ENCODE results near the gene PLCB4.

The PLCB4 gene

DNA sequence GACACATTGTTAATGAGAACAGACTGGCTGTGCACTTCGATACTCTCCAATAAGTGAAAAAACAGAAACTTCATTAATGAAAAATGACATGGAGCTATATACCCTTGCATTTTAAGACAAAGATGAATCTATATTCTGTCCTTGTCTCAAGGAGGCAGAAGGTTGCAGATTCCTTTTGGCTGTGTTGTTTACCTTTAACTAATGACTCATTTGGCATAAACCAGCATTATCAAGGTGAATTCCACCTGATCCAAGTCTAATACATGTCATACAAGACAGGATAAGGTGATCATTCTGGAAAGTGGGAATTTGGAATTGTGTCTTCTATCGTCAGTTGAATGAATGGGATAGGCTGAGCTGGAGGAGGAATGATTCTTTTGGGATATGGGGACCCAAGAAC, 192.9 kb downstream of the PLCB4 start:
- H3K9ac ChIP-seq (ENCODE audit: low read depth, low read length): no peak overlapping the region
- no peaks in the 10 kb centered on the region for H3K36me3 ChIP-seq (ENCODE audit: control insufficient read depth, insufficient read depth, low read length)
- H3K9me3 ChIP-seq (ENCODE audit: control insufficient read depth, insufficient read depth, low read length): no peaks in the 10 kb centered on the region
- no peak overlapping the region for H3K4me3 ChIP-seq (ENCODE audit: low read depth, low read length)
- no peak overlapping the region for H3K27ac ChIP-seq (ENCODE audit: low read depth, low read length)
- H3K4me1 ChIP-seq (ENCODE audit: control insufficient read depth, insufficient read depth, low read length): peaks cover 3% of the 10 kb centered on the region; the same call in 1 of the 2 replicates
- H3K27me3 ChIP-seq (ENCODE audit: control insufficient read depth, insufficient read depth, low read length): no peaks in the 10 kb centered on the region

DNA sequence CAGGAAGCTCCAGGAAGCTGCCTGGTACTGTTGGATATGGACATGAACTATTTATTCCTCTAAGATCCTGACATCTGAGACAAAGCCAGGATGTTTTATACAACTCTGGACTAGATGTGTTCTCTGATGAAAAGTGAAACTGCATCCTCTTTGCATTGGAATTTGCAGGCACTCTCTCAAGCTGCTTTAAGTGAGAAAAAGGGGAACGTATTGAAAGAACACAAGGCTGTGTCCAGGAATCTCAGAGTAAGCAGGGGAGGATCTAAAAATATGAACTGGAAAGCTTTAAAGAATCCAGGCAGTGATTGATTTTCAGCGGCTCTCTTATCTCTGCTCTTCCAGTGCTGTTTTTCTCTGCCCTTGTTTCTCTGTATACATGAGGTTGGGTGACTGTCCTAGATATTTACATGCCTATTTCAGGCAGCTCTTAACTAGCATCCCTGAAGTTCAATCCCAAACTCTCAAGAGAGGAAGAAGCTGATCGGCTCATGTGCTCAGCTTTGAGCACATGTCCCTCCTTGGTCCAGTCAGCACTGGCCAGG, 193.8 kb downstream of the PLCB4 start:
- peaks cover 3% of the 10 kb centered on the region; the same call in 1 of the 2 replicates for H3K4me1 ChIP-seq (ENCODE audit: control insufficient read depth, insufficient read depth, low read length)
- H3K4me3 ChIP-seq (ENCODE audit: low read depth, low read length): no peak overlapping the region
- H3K27ac ChIP-seq (ENCODE audit: low read depth, low read length): no peak overlapping the region
- H3K9me3 ChIP-seq (ENCODE audit: control insufficient read depth, insufficient read depth, low read length): no peaks in the 10 kb centered on the region
- H3K27me3 ChIP-seq (ENCODE audit: control insufficient read depth, insufficient read depth, low read length): no peaks in the 10 kb centered on the region
- H3K9ac ChIP-seq (ENCODE audit: low read depth, low read length): no peak overlapping the region
- H3K36me3 ChIP-seq (ENCODE audit: control insufficient read depth, insufficient read depth, low read length): no peaks in the 10 kb centered on the region

- Histone ChIP-seq H3K4me1 (ENCODE audit: control insufficient read depth, insufficient read depth, low read length) (no peaks in the 10 kb centered on the region), H3K36me3 (ENCODE audit: control insufficient read depth, insufficient read depth, low read length) (no peaks in the 10 kb centered on the region), H3K9me3 (ENCODE audit: control insufficient read depth, insufficient read depth, low read length) (no peaks in the 10 kb centered on the region), H3K27ac (ENCODE audit: low read depth, low read length) (no peak overlapping the region), H3K27me3 (ENCODE audit: control insufficient read depth, insufficient read depth, low read length) (no peaks in the 10 kb centered on the region), H3K4me3 (ENCODE audit: low read depth, low read length) (no peak overlapping the region), H3K9ac (ENCODE audit: low read depth, low read length) (no peak overlapping the region)
These were observed 200.5 kb downstream of the PLCB4 start for GRCh38 chr20:9269280-9269971.

DNA sequence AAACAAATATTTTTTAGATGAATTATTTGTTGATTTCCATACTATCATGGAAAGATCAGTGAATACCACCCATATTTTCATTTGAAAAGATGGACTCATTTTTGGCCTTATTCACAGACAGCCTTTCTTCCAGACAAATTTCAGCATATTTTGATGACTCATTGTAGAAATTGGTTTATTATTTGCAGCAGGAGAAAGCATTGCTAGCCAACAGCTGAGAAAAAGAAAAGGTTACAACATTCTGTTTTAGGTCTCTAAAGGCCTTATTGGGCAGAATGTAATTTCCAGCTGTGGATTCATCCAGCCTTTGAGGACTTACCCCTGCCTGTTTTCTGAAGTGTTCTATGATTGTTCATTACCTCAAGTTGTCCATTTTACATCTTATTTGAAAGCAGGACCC, 201.9 kb downstream of the PLCB4 start:
- no peaks in the 10 kb centered on the region for H3K4me1 ChIP-seq (ENCODE audit: control insufficient read depth, insufficient read depth, low read length)
- no peak overlapping the region for H3K9ac ChIP-seq (ENCODE audit: low read depth, low read length)
- no peaks in the 10 kb centered on the region for H3K27me3 ChIP-seq (ENCODE audit: control insufficient read depth, insufficient read depth, low read length)
- H3K27ac ChIP-seq (ENCODE audit: low read depth, low read length): no peak overlapping the region
- H3K4me3 ChIP-seq (ENCODE audit: low read depth, low read length): no peak overlapping the region
- no peaks in the 10 kb centered on the region for H3K9me3 ChIP-seq (ENCODE audit: control insufficient read depth, insufficient read depth, low read length)
- no peaks in the 10 kb centered on the region for H3K36me3 ChIP-seq (ENCODE audit: control insufficient read depth, insufficient read depth, low read length)

DNA sequence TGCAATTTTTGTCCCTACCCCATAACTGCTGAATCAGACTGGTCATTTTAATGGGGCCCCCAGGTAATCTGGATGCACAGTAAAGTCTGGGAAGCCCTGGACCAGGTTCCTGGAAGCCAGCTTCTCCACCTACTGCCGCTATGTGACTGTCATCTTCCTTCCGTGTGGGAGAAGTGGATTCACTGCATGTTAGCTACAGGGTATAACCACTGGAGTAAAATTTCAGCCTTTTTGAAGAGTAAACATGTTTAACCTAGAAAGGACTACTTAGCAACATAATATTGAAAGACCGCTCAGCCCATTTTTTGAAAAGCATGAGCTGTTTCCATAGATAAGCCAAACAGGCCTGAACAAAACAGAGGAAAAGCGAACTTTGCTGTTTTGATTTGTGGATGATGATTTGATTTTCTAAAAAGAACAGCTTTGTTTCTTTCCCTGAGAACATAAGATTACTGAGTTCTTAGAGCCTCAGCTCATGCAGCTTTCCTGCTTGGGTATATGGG, 208.1 kb downstream of the PLCB4 start:
- H3K4me3 ChIP-seq (ENCODE audit: low read depth, low read length): no peak overlapping the region
- no peak overlapping the region for H3K9ac ChIP-seq (ENCODE audit: low read depth, low read length)
- no peak overlapping the region for H3K27ac ChIP-seq (ENCODE audit: low read depth, low read length)
- H3K9me3 ChIP-seq (ENCODE audit: control insufficient read depth, insufficient read depth, low read length): no peaks in the 10 kb centered on the region
- H3K4me1 ChIP-seq (ENCODE audit: control insufficient read depth, insufficient read depth, low read length): 0 out of 2 replicates have a peak, but pooled peaks cover 3% of the 10 kb centered on the region
- H3K36me3 ChIP-seq (ENCODE audit: control insufficient read depth, insufficient read depth, low read length): no peaks in the 10 kb centered on the region
- no peaks in the 10 kb centered on the region for H3K27me3 ChIP-seq (ENCODE audit: control insufficient read depth, insufficient read depth, low read length)

- H3K27ac ChIP-seq (ENCODE audit: low read depth, low read length): no peak overlapping the region
- no peak overlapping the region for H3K9ac ChIP-seq (ENCODE audit: low read depth, low read length)
- 0 out of 2 replicates have a peak, but pooled peaks cover 3% of the 10 kb centered on the region for H3K4me1 ChIP-seq (ENCODE audit: control insufficient read depth, insufficient read depth, low read length)
- no peak overlapping the region for H3K4me3 ChIP-seq (ENCODE audit: low read depth, low read length)
- H3K36me3 ChIP-seq (ENCODE audit: control insufficient read depth, insufficient read depth, low read length): no peaks in the 10 kb centered on the region
- no peaks in the 10 kb centered on the region for H3K27me3 ChIP-seq (ENCODE audit: control insufficient read depth, insufficient read depth, low read length)
- H3K9me3 ChIP-seq (ENCODE audit: control insufficient read depth, insufficient read depth, low read length): no peaks in the 10 kb centered on the region
These were observed 211.1 kb downstream of the PLCB4 start for GRCh38 chr20:9279918-9280401.

DNA sequence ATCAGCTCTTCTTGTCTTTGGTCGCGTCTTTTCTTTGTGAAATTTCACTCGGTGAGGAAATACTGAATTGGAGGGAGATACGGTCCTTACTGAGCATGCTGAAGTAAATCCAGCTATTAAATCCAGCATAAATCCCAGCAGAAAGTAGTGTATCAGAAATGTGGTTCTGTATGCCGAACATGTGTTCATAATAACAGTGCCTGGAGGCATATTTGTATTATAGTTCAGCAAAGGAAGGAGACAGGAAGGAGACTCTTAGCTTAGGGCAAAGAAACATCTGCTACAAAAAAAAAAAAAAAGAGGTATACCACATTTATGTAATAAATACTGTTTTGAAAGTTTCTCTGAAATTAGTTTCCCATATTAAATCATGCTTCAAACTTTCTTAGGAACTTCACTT, 211.8 kb downstream of the PLCB4 start:
- no peak overlapping the region for H3K27ac ChIP-seq (ENCODE audit: low read depth, low read length)
- no peaks in the 10 kb centered on the region for H3K36me3 ChIP-seq (ENCODE audit: control insufficient read depth, insufficient read depth, low read length)
- 0 out of 2 replicates have a peak, but pooled peaks cover 3% of the 10 kb centered on the region for H3K4me1 ChIP-seq (ENCODE audit: control insufficient read depth, insufficient read depth, low read length)
- no peaks in the 10 kb centered on the region for H3K9me3 ChIP-seq (ENCODE audit: control insufficient read depth, insufficient read depth, low read length)
- no peak overlapping the region for H3K9ac ChIP-seq (ENCODE audit: low read depth, low read length)
- no peak overlapping the region for H3K4me3 ChIP-seq (ENCODE audit: low read depth, low read length)
- no peaks in the 10 kb centered on the region for H3K27me3 ChIP-seq (ENCODE audit: control insufficient read depth, insufficient read depth, low read length)

GRCh38 chr20:9281803-9282202, 212.9 kb downstream of the PLCB4 start:
- Histone ChIP-seq H3K9me3 (ENCODE audit: control insufficient read depth, insufficient read depth, low read length) (no peaks in the 10 kb centered on the region), H3K9ac (ENCODE audit: low read depth, low read length) (no peak overlapping the region), H3K27ac (ENCODE audit: low read depth, low read length) (no peak overlapping the region), H3K4me1 (ENCODE audit: control insufficient read depth, insufficient read depth, low read length) (0 out of 2 replicates have a peak, but pooled peaks cover 3% of the 10 kb centered on the region), H3K27me3 (ENCODE audit: control insufficient read depth, insufficient read depth, low read length) (no peaks in the 10 kb centered on the region), H3K4me3 (ENCODE audit: low read depth, low read length) (no peak overlapping the region), H3K36me3 (ENCODE audit: control insufficient read depth, insufficient read depth, low read length) (no peaks in the 10 kb centered on the region)

GRCh38 chr20:9285617-9286016, 216.7 kb downstream of the PLCB4 start:
- Histone ChIP-seq H3K4me1 (ENCODE audit: control insufficient read depth, insufficient read depth, low read length) (no peaks in the 10 kb centered on the region), H3K27me3 (ENCODE audit: control insufficient read depth, insufficient read depth, low read length) (no peaks in the 10 kb centered on the region), H3K9me3 (ENCODE audit: control insufficient read depth, insufficient read depth, low read length) (no peaks in the 10 kb centered on the region), H3K36me3 (ENCODE audit: control insufficient read depth, insufficient read depth, low read length) (no peaks in the 10 kb centered on the region), H3K27ac (ENCODE audit: low read depth, low read length) (no peak overlapping the region), H3K9ac (ENCODE audit: low read depth, low read length) (no peak overlapping the region), H3K4me3 (ENCODE audit: low read depth, low read length) (no peak overlapping the region)

DNA sequence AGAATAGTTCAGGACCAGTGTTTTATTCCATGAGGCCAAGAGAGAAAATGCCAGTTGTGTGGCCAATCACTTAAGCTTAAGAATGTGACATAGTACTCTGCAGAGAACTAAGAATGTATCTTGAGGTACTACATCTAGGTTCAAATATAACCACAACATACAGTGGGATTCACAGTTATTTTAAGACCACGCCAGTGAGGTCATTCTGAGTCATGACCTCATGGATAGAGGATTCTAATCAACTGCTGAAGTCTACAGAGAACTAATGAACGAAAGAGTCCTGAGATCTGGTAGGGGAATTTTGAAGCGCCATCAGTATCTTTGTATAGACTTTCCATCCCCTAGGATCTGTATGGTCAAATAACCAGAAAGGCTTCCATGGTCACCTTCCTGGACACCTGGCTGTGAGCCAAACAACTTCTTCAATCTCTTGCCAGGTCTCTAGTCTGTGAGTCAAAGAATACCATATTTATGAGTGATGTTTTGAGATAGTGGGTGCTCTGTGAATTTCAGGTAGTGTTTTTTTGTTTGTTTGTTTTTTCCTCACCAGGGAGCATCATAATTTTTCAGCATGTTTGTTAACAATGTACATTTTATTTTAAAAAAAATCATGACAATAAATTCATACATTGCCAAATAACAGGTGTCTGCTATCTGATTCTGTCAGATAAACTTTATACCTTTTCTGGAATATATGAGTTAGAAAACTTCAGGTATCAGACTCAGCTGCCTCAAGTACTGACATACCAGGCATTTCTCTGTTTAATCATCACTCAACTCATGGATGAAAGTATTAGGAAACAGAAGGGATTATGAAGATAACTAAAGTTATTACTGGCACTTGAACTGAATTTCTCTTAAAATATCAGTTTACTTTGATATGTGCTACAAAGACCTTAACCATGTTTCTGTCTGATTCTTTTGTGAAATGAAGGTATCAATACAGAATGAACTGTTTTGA, 217.9 kb downstream of the PLCB4 start:
- H3K9me3 ChIP-seq (ENCODE audit: control insufficient read depth, insufficient read depth, low read length): no peaks in the 10 kb centered on the region
- H3K4me1 ChIP-seq (ENCODE audit: control insufficient read depth, insufficient read depth, low read length): no peaks in the 10 kb centered on the region
- no peak overlapping the region for H3K27ac ChIP-seq (ENCODE audit: low read depth, low read length)
- H3K36me3 ChIP-seq (ENCODE audit: control insufficient read depth, insufficient read depth, low read length): no peaks in the 10 kb centered on the region
- H3K4me3 ChIP-seq (ENCODE audit: low read depth, low read length): no peak overlapping the region
- H3K9ac ChIP-seq (ENCODE audit: low read depth, low read length): no peak overlapping the region
- no peaks in the 10 kb centered on the region for H3K27me3 ChIP-seq (ENCODE audit: control insufficient read depth, insufficient read depth, low read length)

All from HUES48 (cell line).